ENCODE results near the gene CCDC33.

The CCDC33 gene

DNA sequence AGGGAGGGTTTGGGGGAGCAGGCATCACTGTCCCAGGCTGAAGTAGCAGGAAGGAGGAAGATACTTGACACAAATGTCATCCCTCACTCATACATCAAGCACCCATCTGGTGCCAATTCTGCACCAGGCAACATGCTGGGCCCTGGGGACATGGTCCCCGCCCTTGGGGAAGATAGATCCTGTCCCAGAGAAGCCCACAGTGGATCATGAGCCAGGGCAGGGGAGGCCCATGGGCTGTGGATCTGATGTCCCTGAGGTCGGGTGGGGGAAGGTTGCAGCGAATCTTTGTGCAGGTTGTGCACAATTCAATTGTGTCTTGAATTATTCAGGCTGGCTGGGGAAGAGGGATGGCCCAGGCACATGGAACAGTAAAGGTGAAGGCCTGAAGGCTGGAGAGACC lies 6.4 kb upstream of the CCDC33 start:
- no peak for DNase-seq (ENCODE audit: low read depth, low spot score)

DNA sequence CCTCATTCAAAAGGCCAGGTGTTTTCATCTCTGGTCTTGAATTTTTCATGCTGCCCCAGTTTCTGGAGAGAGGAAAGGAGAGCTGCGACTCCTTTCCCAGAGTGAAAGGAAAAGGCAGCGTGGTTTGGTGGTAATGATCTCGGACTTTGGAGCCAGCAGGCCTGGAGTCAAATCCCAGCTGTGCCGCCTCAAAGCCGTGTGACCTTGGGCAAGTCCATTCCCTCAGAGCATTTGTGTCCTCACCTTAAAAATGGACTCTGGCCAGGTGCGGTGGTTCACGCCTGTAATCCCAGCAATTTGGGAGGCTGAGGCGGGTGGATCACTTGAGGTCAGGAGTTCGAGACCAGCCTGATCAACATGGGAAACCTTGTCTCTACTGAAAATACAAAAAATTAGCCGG lies 4.7 kb upstream of the CCDC33 start:
- no peak for DNase-seq (ENCODE audit: low read depth, low spot score)

- DNase-seq (ENCODE audit: low read depth, low spot score), result no peak
Observed at GRCh38 chr15:74233373-74233772, 2.8 kb upstream of the CCDC33 start.

DNA sequence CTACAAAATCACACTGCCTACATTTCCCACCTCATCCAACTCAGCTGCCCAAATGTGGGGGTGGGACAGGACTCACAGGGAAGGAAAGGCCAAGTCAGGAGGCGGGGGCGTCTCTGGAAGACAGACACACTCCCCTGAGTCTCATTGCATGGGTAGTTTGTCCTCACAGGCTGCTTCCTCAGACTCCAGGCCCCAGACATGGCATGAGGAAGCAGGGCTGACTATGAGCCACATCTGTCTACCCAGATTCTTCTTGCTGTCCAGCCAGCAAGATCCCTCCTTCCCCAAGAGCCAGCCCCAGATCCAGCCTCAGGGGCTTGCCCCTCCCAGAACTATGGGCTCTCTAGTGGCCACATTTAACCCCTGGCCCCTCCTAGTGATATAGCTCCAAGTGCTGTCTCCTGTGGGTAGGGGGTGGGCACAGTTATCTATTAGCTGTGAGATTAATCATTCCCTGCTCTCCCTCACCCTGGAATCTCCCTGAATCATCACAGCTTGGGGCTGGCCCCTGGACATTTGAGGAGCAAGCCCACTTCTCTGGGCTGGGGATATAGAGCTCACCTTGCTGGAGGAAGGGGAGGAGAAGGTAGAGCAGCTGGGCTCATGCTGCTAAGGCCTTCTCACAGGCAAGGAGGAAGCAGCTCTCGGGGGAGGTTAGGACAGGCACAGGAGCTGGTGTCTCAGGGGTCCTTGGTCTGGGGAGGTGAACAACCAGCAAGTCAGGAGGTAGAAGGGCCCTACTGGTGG lies 2.1 kb upstream of the CCDC33 start:
- no peak for DNase-seq (ENCODE audit: low read depth, low spot score)

DNA sequence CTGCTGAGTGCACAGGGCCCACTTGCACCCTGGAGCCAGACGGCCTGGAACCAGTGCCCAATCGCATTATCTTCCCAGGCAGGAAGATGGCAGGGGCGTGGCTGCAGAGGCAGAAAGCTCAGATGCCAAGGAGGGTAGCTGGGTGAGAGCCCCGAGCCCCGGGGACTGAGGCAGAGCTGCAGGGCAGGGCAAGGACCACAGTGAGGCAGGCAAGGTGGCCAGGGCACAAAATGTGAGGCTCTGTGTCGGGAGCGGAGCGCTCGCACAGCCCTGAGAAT lies 1.6 kb upstream of the CCDC33 start:
- DNase-seq (ENCODE audit: low read depth, low spot score), result no peak

DNA sequence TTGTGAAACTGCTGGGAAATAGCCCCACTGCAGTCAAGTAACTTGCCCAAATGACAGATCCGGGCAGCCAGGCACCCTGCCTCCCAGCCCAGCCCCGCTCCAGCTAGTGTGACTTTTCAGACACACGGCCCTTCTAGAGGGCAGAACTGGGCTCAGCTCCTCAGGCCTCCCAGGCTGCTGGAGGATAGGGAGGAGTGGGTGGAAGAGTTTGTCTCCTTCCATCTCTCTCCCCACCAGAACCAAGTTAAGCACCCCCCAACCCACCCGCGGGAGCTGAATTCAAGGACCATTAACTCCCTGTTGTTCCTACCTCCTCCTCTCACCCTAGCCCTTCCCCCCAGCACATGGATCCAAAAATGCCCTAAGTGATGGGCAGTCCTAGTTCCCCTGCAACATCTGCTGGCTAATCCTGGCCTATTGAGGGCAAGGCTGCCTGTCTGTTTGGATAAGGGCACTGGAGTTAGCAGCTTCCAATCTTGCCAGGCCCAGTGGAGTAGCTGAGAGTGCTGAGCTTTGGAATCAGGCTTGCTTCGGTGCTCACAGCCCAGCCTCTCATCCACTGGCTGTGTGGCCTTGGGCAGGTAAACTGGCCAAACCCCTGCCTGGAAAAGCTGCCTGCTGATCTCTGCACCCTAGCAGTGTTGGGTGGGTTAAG lies 3.1 kb downstream of the CCDC33 start:
- no peak for DNase-seq (ENCODE audit: low read depth, low spot score)

- DNase-seq (ENCODE audit: low read depth, low spot score), result no peak
Observed at GRCh38 chr15:74240002-74240568, 4.0 kb downstream of the CCDC33 start.

DNA sequence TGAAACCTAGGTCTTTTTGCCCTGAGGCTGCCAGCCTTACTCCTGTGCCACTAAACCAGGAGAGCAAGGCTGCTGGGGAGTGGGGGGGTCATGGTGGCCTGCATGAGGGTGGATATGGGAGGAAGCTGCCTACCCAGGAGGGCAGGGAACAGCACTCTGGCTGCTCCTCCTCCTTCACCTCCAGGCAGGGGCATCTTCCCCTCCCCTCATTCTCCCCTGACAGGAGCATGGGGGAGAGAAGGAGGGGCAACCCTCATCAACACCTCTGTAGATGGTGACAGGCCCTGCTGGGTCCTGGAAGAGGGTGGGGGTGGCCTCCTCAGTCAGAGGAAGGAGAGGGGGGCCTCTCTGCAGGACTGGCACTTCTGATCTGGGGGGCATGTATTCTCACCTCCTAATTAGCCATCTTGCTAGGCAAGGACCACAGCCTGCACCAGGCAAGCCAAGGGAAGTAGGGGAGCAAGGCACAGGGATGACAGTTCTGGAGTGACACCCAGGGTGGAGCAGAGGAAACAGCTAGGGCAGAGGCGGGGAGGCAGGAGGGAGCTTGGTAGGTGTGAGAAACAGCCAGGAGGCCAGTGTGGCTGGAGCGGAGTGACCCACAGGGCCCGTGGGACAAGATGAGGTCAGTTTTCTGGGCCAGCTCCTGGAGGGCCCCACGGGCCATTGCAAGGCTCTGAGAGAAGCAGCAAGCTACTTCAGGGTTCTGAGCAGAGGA lies 4.9 kb downstream of the CCDC33 start:
- no peak for DNase-seq (ENCODE audit: low read depth, low spot score)

DNA sequence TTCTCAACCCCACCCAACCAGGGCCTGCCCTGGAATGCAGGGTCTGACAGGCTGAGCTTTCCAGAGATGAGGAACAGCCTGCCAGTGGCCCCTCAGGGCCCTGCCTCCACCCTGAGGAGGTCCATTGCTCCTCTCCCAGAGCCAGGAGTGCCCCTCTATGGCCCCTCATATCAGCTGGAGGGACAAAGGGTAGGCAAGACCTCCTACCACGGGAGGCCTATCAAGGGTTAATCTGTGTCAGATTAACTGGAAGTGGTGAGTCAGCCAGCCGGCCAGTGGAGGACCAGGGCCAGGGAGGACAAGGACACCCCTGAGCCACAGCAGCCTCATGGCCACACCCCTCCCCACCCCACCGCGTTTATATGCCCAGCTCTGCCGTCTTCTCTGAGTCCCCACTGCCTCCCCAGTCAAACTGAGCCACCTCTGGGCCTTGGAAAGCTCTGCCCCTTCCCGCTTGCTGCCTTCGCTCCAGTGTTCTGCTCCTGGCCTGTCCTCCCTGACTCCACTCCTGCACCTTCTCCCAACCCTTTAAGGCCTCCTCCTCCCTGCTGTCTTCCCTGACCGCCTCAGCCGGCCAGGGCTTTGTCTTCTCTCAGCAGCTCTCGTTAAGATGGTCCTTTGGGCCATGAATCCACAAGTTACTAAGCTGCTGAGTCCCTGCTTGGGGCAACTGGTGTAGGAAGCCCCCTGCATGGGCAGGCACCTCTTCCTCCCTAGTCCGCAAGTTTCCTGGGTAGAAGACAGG lies 6.5 kb downstream of the CCDC33 start:
- no peak for DNase-seq (ENCODE audit: low read depth, low spot score)

DNA sequence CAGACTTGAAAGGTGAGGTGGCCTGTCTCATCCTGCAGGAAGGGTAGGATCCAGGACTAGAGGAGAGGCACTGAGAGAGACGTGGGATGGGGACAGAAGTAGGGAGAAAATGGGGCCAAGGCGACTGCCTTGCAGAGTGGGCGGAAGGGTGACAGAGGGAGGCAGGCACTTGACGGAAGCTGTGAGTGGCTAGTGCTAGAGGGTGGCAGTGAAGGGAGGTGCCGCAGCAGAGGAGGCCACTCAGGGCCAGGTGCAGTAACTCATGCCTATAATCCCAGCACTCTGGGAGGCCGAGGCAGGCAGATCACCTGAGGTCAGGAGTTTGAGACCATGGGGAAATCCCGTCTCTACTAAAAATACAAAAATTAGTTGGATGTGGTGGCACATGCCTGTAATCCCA lies 7.3 kb downstream of the CCDC33 start:
- no peak for DNase-seq (ENCODE audit: low read depth, low spot score)

GRCh38 chr15:74244822-74245341 lies 8.8 kb downstream of the CCDC33 start:
- DNase-seq (ENCODE audit: low read depth, low spot score), result no peak

GRCh38 chr15:74245342-74245931 lies 9.3 kb downstream of the CCDC33 start:
- no peak for DNase-seq (ENCODE audit: low read depth, low spot score)

DNA sequence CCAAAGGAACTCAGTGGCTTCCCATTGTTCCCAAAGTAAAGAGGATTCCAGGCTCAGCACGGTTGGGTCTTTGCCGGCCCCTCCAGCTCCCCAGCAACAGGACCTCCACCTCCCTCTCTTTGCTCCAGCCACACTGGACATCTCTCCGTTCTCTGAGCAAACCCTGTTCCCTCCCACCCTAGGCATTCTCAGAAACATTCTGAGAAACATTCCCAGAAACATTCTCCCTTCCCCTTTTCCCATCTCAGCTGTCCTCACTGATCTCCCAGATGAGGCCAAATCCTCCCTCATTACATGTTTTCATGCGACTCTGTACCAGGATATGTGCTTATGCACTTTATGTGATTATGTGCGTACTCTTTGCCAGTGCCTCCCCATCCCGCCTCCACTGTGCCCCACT lies 14.1 kb downstream of the CCDC33 start:
- DNase-seq (ENCODE audit: low read depth, low spot score), result no peak

- no peak for DNase-seq (ENCODE audit: low read depth, low spot score)
Observed at GRCh38 chr15:74251131-74251811, 15.1 kb downstream of the CCDC33 start.

- no peak for DNase-seq (ENCODE audit: low read depth, low spot score)
Observed at GRCh38 chr15:74252291-74252690, 16.2 kb downstream of the CCDC33 start.

GRCh38 chr15:74252721-74253120 lies 16.6 kb downstream of the CCDC33 start:
- DNase-seq (ENCODE audit: low read depth, low spot score), result no peak

- no peak for DNase-seq (ENCODE audit: low read depth, low spot score)
Observed at GRCh38 chr15:74253211-74253921, 17.2 kb downstream of the CCDC33 start.

GRCh38 chr15:74257105-74257504 lies 21.0 kb downstream of the CCDC33 start:
- DNase-seq (ENCODE audit: low read depth, low spot score), result no peak

DNA sequence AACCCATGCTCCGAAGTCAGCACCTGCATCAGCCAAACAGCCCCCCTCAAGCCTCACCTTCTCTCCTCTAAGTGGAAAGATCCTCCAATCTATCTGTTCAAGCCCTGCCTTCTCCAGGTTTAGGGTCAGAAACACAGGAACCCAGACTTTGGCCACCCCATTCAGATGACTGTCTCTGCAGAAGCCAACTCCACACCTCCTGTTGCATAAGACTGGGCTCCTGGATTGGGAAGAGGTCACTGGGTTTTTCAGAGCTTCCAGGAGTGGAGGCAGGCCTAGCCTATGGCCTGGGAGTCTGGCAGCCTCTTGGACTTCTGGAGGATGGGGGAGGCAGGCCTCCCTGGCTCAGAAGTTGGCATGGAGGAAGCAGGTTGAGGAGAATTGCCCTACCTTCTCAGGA lies 21.5 kb downstream of the CCDC33 start:
- no peak for DNase-seq (ENCODE audit: low read depth, low spot score)
